Pancreas (tissue), 10 donors: ENCODE results near the gene L3MBTL2. TPM values are rescaled to one million over a fixed set of nuclear protein-coding genes. Genes with fewer than 3 reads are reported as not detected.

Experiments
- ATAC-seq, 4 donors: fragments of 200-7000 bp; cut with Tn5 transposase; one replicate each; pipeline versions ENCODE4 v1.8.0 to v1.9.1; 2020; ENCODE audit warnings: mild to moderate bottlenecking in 4 of 4, moderate library complexity in 4 of 4
- DNase-seq, 6 donors: peaks; one replicate each; pipeline ENCODE4 v3.0.0-alpha.2; 2020
- FAIRE-seq: peaks from 2 replicates; lab custom pipeline; 2012; peaks lifted over from hg19 to GRCh38; lab: Jason Lieb, UNC
- H3K27ac ChIP-seq, 4 donors: fragments of 200-600 bp; sonication (generic); 1 replicate in 3 of 4; 2 replicates in 1 of 4; pipeline versions ENCODE4 v1.5.0 to v1.8.0; 2020
- H3K27me3 ChIP-seq, 4 donors: fragments of 200-600 bp; one replicate each; pipeline ENCODE4 v1.8.0; 2021
- H3K36me3 ChIP-seq, 3 donors: fragments of 200-600 bp; sonication (generic) in 1 of 3; one replicate each; pipeline versions ENCODE4 v1.5.0 to v1.8.0; 2020 to 2021
- H3K4me1 ChIP-seq, 3 donors: fragments of 200-600 bp; one replicate each; pipeline ENCODE4 v1.8.0; 2021
- H3K4me3 ChIP-seq, 4 donors: fragments of 200-600 bp; sonication (generic) in 2 of 4; one replicate each; pipeline versions ENCODE4 v1.5.0 to v1.8.0; 2020 to 2021
- H3K9me3 ChIP-seq, 4 donors: fragments of 200-600 bp; one replicate each; pipeline ENCODE4 v1.8.0; 2021
- CTCF ChIP-seq, 4 donors: fragments of 200-600 bp; sonication (generic) in 3 of 4; IDR thresholded peaks; one replicate each; pipeline versions ENCODE4 v1.5.0 to v1.8.0; 2021; ENCODE audit warnings: antibody characterized with exemption in 4 of 4
- WGBS, 2 donors: extraction: QIAGEN DNeasy Blood & Tissue Kit; methylation state at CpG; one replicate each; pipeline ENCODE4 v1.1.7; 2013; 5-methylcytosine and 5-hydroxymethylcytosine counted together
- intact Hi-C, 3 donors: fragments of 100-400 bp; cut with DNase I; formaldehyde crosslinking; loops; one replicate each; pipeline versions ENCODE4 v1.11.1 to v1.14.2; 2022
- polyA plus RNA-seq, 2 donors: library from polyadenylated mRNA; stranded (reverse); fragments of 200-250 nt; gene quantifications; one replicate each; pipeline ENCODE4 v1.2.3, GENCODE V29; 2013
- total RNA-seq, 6 donors: library from RNA; stranded (reverse); fragmentation: NEBNext Ultra II Directional in 4 of 6; extraction: Animal tissue kit (Norgen Biotek cat#: 25700) in 4 of 6; gene quantifications; one replicate each; pipeline versions ENCODE4 v1.2.1 to v1.2.4, GENCODE V29; 2021 to 2023
- donor health status: healthy with polysubstance abuse.
- donor health status: DM: no; HTN: no; CAD: no; lungs with moderate emphysema.
- donor health status: DM: no; HTN: no; CAD: no.
- donor health status: control.
- donor health status: control.
- donor health status: Bipolar disorder and iron deficiency.
- donor health status: DM: yes; HTN: yes; CAD: no.
- donor health status: DM: no; HTN: no; CAD: no.
- donor health status: DM: no; HTN: no; CAD: no.
- donor health status: DM: yes; HTN: yes; CAD: no.

Gene L3MBTL2
- total and polyA plus RNA-seq, 8 donors: 7.9 to 15.9 (median 9.8) TPM

GRCh38 chr22:41249442-41249841 is 44.3 kb downstream of the L3MBTL2 start:
- no peaks in the 10 kb centered on the region for H3K9me3 ChIP-seq
- TF ChIP-seq CTCF (IDR thresholded peaks at IDR 0.05): no peak
- H3K4me3 ChIP-seq: no peak overlapping the region
- ATAC-seq (no peak), FAIRE-seq (no peak), DNase-seq (peak in 1 of 6 donors; percentile 67)
- H3K4me1 ChIP-seq: no peaks in the 10 kb centered on the region
- no peaks in the 10 kb centered on the region for H3K27me3 ChIP-seq
- intact Hi-C loops: no loop called here
- no peak overlapping the region for H3K27ac ChIP-seq
- H3K36me3 ChIP-seq: peaks cover 4 to 58% (median 36%) of the 10 kb centered on the region in 3 donors
- 90 to 91% methylated on average over 14 of the region's 14 CpGs for WGBS, 2 donors

GRCh38 chr22:41250127-41250526 is 45.0 kb downstream of the L3MBTL2 start:
- no peak for TF ChIP-seq CTCF (IDR thresholded peaks at IDR 0.05)
- Histone ChIP-seq H3K27me3 (no peaks in the 10 kb centered on the region), H3K27ac (no peak overlapping the region), H3K36me3 (peaks cover 4 to 58% (median 38%) of the 10 kb centered on the region in 3 donors), H3K4me3 (no peak overlapping the region), H3K9me3 (no peaks in the 10 kb centered on the region), H3K4me1 (no peaks in the 10 kb centered on the region)
- 95 to 96% methylated on average over 12 of the region's 12 CpGs for WGBS, 2 donors
- no peak for DNase-seq
- intact Hi-C loops: no loop called here
- FAIRE-seq: no peak
- ATAC-seq: no peak

GRCh38 chr22:41252365-41252764 is 47.3 kb downstream of the L3MBTL2 start:
- no peaks in the 10 kb centered on the region for H3K9me3 ChIP-seq
- WGBS, 2 donors: 95 to 97% methylated on average over 8 of the region's 8 CpGs

GRCh38 chr22:41254230-41254629 is 49.1 kb downstream of the L3MBTL2 start:
- ATAC-seq (no peak), FAIRE-seq (no peak), DNase-seq (no peak)
- Histone ChIP-seq H3K36me3 (peaks cover 4 to 70% (median 28%) of the 10 kb centered on the region in 3 donors), H3K4me1 (no peaks in the 10 kb centered on the region), H3K4me3 (no peak overlapping the region), H3K9me3 (no peaks in the 10 kb centered on the region), H3K27ac (no peak overlapping the region), H3K27me3 (no peaks in the 10 kb centered on the region)
- intact Hi-C loops: loop anchor here in 1 of 3 donors (2.0 kb wide), 1 partner anchor 27 kb away; no protein-coding TSS in a partner anchor
- TF ChIP-seq CTCF (IDR thresholded peaks at IDR 0.05): no peak
- WGBS, 2 donors: 93 to 96% methylated on average over 7 of the region's 7 CpGs

More at GRCh38 chr22:41252365-41252764, 47.3 kb downstream of the L3MBTL2 start:
- FAIRE-seq: no peak
- H3K4me1 ChIP-seq: no peaks in the 10 kb centered on the region
- H3K4me3 ChIP-seq: no peak overlapping the region
- H3K36me3 ChIP-seq: peaks cover 4 to 76% (median 35%) of the 10 kb centered on the region in 3 donors
- no peaks in the 10 kb centered on the region for H3K27me3 ChIP-seq
- ATAC-seq: no peak
- DNase-seq: no peak
- no peak for TF ChIP-seq CTCF (IDR thresholded peaks at IDR 0.05)
- intact Hi-C loops: no loop called here
- no peak overlapping the region for H3K27ac ChIP-seq
